ENCODE measurements around the gene SLC35E2B.
"Not testable (repeated sequence)": the region's sequence is repeated elsewhere in the genome, so short reads cannot be mapped to it uniquely, and the experiment has no call there.

SLC35E2B gene

DNA sequence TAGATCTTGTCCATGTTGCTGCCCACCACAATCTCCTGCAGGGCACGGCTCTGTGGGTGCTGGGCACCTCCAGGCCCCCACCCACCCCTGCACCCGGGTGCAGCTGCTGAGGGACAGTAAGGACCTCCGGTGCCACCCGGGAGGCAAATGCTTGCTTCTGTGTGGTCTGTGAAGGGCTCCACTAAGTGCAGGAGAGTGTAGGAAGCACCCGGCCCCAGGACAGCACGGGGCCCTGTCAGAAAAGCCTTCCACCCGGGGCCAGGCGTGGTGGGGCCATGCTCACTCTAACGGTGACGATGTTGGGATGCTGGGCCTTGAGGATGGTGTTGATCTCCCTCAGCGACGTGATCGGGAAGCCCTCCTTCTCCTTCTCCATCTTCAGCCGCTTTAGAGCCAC is 55.1 kb downstream of the SLC35E2B start:
- not testable (repeated sequence) for DNase-seq

DNA sequence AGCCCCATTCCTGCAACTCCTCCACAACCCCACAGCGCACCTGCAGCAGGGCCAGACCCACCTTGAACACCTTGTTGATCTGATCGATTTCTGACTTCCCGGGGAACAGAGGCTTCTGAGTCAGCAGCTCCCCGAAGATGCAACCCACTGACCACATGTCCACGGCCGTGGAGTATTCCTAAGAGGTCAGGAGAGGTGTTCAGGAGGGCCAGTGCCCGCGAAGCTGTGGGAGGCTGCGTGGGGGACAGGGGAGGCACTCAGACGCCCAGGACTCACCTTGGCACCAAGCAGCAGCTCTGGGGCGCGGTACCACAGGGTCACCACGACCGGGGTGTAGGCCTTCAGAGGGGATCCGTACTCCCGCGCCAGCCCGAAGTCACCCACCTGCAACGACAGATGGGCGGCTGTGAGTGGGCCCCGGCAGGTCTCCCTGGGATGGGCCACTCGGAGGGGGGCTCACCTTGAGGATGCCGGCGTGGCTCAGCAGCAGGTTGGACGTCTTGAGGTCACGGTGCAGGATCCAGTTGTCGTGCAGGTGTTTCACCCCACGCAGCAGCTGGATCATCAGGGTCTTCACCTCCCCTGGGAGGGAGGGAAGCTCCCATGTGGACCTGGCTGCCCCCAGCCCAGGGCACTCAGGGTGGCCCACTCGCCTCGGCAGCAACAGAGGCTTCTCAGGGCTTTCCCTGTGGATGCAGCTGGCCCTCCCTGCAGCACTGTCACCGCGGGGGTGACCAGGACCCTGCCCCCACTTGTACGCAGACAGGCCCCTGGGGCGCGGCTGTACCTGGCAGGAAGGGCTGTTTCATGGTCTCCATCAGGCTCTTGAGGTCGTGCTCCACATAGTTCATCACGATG is 55.7 kb downstream of the SLC35E2B start:
- not testable (repeated sequence) for DNase-seq

DNA sequence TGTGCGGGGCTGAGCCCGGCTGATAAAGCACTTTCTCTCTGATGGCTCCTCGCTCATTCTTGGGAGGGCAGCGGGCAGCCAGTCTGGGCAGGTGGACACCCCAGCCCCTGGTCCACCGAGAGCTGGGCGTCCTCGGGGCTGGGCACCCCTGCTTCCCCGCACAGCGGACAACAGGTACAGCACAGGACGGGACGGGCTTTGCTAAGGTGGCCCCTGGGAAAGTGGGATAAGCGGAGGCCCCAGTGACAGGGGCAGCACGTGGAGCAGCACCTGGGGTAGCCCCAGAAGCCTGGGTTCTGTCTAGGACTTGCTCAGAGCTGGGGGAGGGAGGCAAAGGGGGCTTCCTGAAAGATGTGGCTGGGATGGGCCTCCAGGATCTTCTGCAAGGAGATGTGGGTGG is 58.0 kb downstream of the SLC35E2B start:
- DNase-seq, result not testable (repeated sequence)

DNA sequence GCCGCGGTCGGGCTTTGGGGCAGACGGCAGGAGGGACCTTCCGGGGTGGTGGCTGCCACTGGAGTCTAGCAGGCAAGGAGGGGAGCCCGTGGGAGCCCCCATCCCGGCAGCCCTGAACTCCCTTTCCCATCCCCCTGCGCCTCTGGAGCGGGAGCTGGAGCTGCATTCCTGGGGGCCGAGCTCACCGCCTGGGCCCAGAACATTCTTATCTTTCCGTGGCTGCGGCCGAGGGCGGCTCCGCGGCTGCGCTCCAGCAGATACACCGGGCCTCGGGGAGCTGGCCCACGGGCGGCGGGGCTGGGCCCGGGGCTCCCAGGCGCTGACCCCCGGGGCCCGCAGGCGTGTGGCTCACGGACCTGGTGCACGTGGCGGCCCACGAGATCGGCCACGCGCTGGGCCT is 59.2 kb downstream of the SLC35E2B start:
- not testable (repeated sequence) for DNase-seq

DNA sequence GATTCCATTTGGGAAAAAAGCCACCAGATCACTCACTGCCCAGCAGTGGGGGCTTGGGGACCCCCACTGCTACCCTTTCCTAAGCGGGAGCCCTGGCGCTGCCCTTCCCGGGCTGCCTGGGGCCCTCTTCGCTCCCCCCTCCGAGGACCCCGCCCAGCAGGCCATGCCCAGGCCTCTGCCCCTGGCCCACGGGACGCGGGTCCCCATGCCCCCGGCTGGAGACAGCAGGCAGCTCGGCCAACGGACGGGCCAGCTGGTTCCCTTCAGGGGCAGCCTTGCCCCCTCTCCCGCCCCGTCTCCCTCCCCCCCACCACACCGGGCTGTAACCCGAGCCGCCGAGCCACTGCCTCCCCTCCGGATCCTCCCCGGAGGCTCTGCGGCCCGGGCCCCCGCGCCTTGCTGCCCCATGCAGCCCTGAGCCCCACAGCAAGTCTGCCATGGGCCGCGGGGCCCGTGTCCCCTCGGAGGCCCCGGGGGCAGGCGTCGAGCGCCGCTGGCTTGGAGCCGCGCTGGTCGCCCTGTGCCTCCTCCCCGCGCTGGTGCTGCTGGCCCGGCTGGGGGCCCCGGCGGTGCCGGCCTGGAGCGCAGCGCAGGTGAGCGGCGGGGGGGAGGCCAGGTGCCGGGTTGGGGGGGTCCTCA is 60.7 kb downstream of the SLC35E2B start, which contains the start of gene MMP23B:
TSS of gene MMP23B (plus strand) at position 392 of the 639 bp plus-strand sequence. CDS start at position 438, 46 bp downstream.
- no peak for DNase-seq

DNA sequence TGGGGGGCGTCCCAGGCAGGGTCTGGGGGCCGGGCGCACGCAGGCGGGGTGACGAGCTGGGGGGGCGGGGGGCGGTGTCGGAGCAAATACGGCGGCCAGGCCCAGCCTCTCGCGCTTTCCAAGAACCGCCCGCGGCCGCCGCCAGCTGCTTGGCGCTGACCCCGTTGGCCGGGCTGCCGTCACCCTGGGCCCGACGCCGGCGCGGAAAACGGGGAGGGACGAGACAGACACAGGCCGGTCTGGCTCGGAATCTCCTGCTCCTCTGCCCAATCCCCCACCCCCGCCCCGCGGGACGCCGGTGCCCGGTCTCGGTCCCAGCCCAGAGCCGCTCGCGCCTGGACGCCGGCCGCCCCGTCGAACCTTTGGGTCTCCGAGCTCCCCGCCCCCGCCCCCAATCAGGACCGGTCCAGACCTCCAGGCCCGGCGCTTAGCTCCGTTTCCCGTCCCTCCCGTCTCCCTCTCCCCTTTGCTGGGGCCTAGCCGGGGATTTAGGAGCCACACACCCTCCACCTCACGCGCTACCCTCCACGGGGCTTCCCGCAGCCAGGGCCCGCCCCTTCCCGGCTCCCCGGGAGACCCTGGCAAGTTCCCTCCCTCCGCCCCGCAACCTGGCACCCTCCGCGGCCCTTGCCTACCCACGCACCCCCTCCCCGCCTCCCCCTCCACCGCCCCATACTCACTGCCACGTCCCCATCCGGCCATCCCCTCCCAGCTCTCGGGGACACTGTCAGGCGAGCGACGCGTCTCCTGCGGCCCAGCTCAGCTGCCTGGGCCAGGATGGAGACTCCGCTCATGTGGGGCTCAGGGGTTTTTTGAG is 61.4 kb downstream of the SLC35E2B start:
- DNase-seq, result no peak

DNA sequence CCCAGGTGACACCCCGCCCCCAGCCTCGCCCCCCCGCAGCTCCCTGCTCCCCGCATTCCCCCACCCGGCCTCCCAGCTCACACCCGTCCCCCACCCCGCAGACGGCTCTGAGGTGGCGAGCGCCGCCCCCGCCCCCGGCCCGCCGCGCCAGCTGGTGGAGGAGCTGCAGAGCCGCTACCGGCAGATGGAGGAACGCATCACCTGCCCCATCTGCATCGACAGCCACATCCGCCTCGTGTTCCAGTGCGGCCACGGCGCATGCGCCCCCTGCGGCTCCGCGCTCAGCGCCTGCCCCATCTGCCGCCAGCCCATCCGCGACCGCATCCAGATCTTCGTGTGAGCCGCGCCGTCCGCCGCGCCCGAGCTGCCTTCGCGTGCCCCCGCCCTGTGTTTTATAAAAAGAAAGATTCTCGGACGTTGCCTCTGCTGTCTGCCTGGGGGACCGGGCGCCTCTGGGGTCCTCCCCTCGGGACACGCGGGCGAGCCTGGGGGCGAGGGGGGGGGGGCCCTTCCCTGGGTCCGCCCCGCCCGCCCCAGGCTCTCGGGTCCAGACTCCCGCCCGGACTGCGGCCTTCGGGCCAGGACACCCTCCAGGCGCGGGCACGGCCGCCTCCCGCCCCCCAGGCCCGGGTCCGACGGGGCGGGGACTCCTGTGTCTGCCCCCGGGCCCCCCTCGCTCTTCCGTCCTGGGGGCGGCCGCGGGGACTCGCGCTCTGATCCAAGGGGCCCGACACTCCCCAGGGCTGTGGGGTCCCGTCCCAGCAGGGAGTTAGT is 62.2 kb downstream of the SLC35E2B start:
- DNase-seq, result peak; percentile 73

DNA sequence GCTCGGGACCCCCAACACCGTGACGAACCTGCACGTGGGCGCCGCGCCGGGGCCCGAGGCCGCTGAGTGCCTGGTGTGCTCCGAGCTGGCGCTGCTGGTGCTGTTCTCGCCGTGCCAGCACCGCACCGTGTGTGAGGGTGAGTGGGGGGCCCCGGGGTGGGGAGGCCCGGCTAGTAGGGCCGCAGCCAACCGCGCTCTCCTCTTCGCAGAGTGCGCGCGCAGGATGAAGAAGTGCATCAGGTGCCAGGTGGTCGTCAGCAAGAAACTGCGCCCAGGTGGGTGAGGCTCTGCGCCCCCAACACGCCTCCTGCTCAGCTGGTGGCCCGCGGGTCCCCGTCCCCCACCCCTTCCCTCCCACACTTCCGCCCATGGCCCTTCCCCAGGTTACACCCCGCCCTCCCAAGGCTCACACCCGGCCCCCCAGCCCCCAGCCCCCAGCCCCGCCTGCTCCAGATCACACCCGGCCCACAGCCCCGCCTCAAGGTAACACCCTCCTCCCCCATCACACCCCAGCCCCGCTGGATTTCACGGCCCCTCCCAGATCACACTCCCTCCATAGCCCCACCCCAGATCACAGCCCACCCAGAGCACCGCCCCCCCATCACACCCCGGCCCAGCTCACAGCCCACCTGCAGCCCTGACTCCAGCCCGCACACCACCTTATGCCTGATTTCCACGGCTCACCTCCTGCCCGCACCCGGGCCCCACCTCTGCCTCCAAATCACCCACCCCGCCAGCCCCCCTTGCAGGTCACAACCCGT is 63.0 kb downstream of the SLC35E2B start:
- no peak for DNase-seq

DNA sequence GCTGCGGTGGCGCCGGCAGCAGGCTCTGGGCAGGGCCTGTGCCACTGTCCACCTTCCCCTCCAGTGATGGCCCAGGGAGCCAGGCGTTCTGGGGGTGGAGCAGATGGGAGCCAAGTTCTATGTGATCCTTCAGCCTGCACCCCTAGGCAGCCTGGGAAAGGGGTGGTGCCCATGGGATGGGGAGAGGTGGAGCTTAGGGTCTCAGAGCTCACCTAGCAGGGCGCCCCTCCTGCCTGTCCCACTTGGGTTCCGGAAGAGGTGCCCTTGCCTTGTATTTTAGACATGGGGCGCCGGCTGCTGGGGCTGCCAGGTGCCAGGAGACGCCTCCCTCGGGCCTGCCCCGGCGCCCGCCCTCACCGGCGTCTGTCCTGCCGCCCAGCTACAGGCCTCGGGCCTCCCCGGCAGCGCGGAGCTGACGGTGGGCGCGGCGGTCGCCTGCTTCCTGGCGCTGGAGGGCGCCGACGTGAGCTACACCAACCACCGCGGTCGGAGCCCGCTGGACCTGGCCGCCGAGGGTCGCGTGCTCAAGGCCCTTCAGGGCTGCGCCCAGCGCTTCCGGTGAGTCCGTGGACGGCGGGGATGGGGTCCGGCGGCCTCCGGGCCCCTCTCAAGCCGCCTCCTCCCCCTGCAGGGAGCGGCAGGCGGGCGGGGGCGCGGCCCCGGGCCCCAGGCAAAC is 63.7 kb downstream of the SLC35E2B start:
- no peak for DNase-seq

DNA sequence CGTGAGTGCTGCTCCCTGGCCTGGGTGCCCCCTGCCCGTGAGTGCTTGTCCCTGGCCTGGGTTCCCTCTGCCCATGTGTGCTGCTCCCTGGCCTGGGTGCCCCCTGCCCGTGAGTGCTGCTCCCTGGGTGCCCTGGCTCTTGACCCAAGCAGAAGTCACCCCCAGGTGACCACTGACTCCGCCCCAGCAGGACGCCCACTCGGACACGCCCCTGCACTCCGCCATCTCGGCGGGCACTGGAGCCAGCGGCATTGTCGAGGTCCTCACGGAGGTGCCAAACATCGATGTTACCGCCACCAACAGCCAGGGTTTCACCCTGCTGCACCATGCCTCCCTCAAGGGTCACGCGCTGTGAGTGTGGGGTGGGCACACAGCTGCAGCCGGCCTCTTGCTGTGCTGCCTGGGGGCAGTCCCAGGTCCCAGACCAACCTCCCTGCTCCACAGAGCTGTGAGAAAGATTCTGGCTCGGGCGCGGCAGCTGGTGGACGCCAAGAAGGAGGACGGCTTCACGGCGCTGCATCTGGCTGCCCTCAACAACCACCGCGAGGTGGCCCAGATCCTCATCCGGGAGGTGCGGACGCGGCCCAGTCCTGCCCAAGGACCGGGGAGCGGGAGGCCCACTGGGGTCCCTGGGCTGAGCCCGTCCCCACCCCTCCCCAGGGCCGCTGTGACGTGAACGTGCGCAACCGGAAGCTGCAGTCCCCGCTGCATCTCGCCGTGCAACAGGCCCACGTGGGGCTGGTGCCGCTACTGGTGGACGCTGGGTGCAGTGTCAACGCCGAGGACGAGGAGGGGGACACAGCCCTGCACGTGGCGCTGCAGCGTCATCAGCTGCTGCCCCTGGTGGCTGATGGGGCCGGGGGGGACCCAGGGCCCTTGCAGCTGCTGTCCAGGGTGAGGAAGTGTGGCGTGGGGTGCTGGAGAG is 64.5 kb downstream of the SLC35E2B start:
- DNase-seq, result no peak

DNA sequence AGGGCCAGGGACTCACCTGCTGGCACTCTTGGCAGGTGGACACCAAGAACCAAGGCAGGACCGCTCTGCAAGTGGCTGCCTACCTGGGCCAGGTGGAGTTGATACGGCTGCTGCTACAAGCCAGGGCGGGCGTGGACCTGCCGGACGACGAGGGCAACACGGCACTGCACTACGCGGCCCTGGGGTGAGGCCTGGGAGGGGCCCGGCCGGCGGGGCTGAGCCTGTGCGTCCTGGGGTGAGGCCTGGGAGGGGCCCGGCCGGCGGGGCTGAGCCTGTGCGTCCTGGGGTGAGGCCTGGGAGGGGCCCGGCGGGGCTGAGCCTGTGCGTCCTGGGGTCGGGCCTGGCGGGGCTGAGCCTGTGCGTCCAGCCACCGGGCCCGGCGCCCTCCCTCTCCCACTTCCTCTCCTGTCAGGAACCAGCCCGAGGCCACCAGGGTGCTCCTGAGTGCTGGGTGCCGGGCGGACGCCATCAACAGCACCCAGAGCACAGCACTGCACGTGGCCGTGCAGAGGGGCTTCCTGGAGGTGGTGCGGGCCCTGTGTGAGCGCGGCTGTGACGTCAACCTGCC is 65.2 kb downstream of the SLC35E2B start:
- DNase-seq, result no peak

DNA sequence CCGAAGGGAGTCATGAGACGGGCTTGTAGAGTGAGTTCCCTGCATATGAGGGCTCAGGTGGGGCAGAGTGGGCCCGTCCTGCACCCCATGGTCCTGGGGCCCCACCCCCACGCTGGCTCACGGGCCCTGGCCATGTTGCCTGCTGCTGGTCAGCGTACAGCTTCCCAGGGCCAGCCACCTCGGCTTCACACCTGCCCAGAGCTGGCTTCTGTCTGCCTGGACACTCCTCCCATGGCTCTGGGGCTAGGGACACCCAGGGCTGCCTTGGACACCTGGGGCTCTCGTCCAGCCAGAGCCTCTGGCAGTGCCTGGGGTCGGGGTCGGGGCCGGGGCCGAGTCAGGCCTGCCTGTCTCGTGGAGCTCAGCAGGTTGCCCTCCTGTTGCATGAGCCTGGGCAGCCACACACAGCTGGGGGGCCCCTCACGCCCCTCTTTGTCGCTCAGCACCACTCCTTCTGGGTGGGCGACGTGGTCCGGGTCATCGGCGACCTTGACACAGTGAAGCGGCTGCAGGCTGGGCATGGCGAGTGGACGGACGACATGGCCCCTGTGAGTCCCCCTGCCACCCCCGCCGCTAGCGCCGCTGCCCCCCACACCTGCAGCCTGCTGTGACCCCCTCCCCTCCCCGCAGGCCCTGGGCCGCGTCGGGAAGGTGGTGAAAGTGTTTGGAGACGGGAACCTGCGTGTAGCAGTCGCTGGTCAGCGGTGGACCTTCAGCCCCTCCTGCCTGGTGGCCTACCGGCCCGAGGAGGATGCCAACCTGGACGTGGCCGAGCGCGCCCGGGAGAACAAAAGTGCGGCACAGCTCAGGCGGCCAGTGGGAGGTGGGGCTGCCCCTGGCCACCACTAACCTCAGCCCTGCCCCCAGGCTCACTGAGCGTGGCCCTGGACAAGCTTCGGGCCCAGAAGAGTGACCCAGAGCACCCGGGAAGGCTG is 66.1 kb downstream of the SLC35E2B start:
- no peak for DNase-seq

DNA sequence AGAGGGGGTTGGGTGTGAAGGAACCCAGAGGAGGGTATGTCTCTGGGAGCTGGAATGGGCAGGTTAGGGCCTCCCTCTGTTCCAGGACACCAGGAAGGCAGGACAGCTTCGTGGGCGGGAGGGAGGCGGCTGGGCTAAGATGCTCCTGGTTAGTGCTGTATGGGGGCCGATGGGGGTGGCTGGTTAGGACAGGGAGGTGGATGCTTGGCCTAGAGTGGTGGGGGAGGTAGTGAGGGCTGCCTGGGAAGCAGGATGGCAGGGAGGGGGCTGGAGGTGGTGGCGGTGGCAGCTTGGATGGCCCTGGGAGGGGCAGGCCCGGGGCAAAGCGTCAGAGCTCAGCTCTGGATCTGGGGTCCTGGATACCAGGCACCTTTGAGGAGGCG is 66.8 kb downstream of the SLC35E2B start:
- no peak for DNase-seq

DNA sequence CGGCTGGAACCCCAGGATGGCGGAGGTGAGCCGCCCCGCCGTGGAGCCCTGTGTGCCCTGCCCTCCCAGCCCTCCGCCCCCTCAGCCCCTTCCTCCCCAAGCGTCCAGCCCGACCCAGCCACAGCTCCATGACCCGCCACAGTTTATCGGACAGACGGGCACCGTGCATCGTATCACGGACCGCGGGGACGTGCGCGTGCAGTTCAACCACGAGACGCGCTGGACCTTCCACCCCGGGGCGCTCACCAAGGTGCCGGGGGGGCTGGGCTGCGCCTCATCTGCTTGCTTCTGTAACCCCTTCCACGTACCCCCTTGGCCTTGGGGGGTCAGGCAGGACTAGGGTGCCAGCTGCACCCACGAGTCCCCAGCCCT is 67.2 kb downstream of the SLC35E2B start:
- DNase-seq, result no peak

DNA sequence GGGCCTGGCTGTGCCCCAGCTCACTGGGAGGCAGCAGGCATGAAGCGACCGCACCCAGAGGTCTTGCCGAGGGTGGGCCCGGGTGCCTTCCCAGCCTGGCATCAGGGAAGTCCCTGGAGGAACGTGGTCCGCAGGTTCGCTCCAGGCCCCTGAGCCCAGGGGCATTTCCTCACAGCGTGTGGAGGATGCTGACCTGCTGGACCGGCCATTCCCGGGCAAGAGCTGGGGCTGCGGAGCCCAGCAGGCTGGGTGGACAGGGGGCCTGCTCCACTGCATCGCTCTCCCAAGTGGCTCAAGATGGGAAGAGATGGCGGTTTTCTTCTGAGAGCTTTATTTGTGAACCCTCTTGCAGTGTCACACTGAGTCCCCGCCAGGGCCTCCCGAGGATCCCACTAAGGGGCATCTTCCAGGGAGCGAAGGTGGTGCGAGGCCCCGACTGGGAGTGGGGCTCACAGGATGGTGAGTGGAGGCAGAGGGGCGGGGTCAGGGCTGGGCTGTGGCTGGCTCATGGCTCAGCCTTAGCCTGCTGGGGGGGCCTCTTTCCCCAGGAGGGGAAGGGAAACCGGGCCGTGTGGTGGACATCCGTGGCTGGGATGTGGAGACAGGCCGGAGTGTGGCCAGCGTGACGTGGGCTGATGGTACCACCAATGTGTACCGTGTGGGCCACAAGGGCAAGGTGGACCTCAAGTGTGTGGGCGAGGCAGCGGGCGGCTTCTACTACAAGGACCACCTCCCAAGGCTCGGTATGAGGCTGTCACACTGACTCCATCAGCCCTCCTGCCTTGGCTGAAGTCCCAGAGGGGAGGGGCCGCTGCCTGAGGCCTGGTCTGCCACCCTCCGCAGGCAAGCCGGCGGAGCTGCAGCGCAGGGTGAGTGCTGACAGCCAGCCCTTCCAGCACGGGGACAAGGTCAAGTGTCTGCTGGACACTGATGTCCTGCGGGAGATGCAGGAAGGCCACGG is 67.9 kb downstream of the SLC35E2B start:
- DNase-seq, result peak; percentile 26

DNA sequence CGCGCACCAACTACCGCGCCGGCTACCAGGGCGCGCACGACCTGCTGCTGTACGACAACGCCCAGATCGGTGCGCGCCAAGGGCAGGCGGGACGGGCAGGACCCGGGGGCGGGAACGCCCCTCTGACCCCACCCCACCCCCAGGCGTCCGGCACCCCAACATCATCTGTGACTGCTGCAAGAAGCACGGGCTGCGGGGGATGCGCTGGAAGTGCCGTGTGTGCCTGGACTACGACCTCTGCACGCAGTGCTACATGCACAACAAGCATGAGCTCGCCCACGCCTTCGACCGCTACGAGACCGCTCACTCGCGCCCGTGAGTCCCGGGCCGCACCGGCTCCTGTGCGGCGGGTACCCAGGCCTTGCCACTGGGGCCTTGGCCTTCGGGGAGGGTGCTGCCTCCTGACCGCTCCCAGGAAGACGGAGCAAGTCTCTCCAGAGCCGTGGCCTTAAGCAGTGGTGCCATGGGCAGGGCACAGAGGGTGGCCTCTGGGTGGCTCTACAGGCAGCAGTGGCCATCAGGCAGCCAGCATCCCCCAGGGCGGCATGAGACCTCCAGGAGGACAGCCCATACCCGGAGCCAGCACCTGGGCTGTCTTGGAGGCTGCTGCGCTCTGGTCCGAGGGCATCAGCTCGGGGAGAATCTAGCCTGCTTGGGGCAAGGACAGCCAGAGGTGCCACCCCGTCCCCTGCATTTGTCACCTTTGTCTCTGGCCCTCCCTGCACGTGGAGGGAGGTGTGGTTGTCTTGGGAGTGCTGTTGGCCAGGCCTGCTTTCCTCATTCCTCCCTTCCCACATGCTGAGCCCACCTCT is 68.8 kb downstream of the SLC35E2B start:
- no peak for DNase-seq
